H9 (cell line): ENCODE results near the gene KIRREL3. TPM values are rescaled to one million over a fixed set of nuclear protein-coding genes. Genes with fewer than 3 reads are reported as not detected.

Source experiments
- DNase-seq: peaks from one replicate; pipeline ENCODE4 v3.0.0-alpha.2; 2017
- H2AFZ ChIP-seq: one replicate; pipeline ENCODE4 v1.6.1; 2013; ENCODE audit warnings: mild to moderate bottlenecking, low read length, control low read depth, moderate library complexity
- H2AK5ac ChIP-seq: 2 replicates; pipeline ENCODE4 v1.6.1; 2013; ENCODE audit warnings: low read length, control low read depth, mixed read lengths; ENCODE audit not compliant: insufficient read length
- H2BK120ac ChIP-seq: one replicate; pipeline ENCODE4 v1.6.1; 2013; ENCODE audit warnings: low read depth, mild to moderate bottlenecking, low read length, control low read depth, inconsistent platforms; ENCODE audit not compliant: poor library complexity, severe bottlenecking
- H2BK12ac ChIP-seq: 2 replicates; pipeline ENCODE4 v1.6.1; 2013; ENCODE audit warnings: low read length, control low read depth, mixed read lengths, low read depth; ENCODE audit not compliant: insufficient read length
- H2BK15ac ChIP-seq: 2 replicates; pipeline ENCODE4 v1.6.1; 2013; ENCODE audit warnings: low read depth, low read length, control low read depth
- H2BK20ac ChIP-seq: one replicate; pipeline ENCODE4 v1.6.1; 2013; ENCODE audit warnings: low read depth, mild to moderate bottlenecking, low read length, control low read depth, inconsistent platforms; ENCODE audit not compliant: poor library complexity, severe bottlenecking
- H2BK5ac ChIP-seq: 2 replicates; pipeline ENCODE4 v1.6.1; 2013; ENCODE audit warnings: low read length, control low read depth, mixed read lengths; ENCODE audit not compliant: insufficient read length
- H3K14ac ChIP-seq: 2 replicates; pipeline ENCODE4 v1.6.1; 2013; ENCODE audit warnings: low read length, control low read depth; ENCODE audit not compliant: insufficient read depth
- H3K18ac ChIP-seq: 2 replicates; pipeline ENCODE4 v1.6.1; 2013; ENCODE audit warnings: low read depth, mild to moderate bottlenecking, mixed read lengths, low read length, control low read depth; ENCODE audit not compliant: insufficient read length
- H3K23ac ChIP-seq: 2 replicates; pipeline ENCODE4 v1.6.1; 2013; ENCODE audit warnings: low read length, control low read depth, mixed read lengths, low read depth; ENCODE audit not compliant: insufficient read length
- H3K23me2 ChIP-seq: 2 replicates; pipeline ENCODE4 v1.6.1; 2013; ENCODE audit warnings: low read depth, mild to moderate bottlenecking, mixed read lengths, low read length, control low read depth; ENCODE audit not compliant: insufficient read length, poor library complexity, severe bottlenecking
- H3K27ac ChIP-seq: 2 replicates; pipeline ENCODE4 v1.5.1; 2013; ENCODE audit warnings: low read length, control low read depth, mixed read lengths, low read depth; ENCODE audit not compliant: insufficient read length
- H3K27me3 ChIP-seq: 2 replicates; pipeline ENCODE4 v1.6.1; 2013; ENCODE audit warnings: low read length, control low read depth, inconsistent platforms; ENCODE audit not compliant: insufficient read depth
- H3K4ac ChIP-seq: 2 replicates; pipeline ENCODE4 v1.6.1; 2013; ENCODE audit warnings: low read depth, mild to moderate bottlenecking, control low read depth, inconsistent platforms, low read length, moderate library complexity
- H3K4me1 ChIP-seq: 2 replicates; pipeline ENCODE4 v1.6.1; 2013; ENCODE audit warnings: low read length, control low read depth, inconsistent platforms; ENCODE audit not compliant: insufficient read depth
- H3K4me2 ChIP-seq: 2 replicates; pipeline ENCODE4 v1.6.1; 2013; ENCODE audit warnings: low read length, control low read depth, mixed read lengths; ENCODE audit not compliant: insufficient read length, insufficient read depth
- H3K56ac ChIP-seq: 2 replicates; pipeline ENCODE4 v1.6.1; 2013; ENCODE audit warnings: low read depth, mild to moderate bottlenecking, mixed read lengths, low read length, control low read depth; ENCODE audit not compliant: insufficient read length
- H3K79me1 ChIP-seq: 2 replicates; pipeline ENCODE4 v1.6.1; 2013; ENCODE audit warnings: low read depth, mild to moderate bottlenecking, moderate library complexity, low read length, control low read depth, inconsistent platforms; ENCODE audit not compliant: insufficient read depth, poor library complexity, severe bottlenecking
- H3K79me2 ChIP-seq: 2 replicates; pipeline ENCODE4 v1.6.1; 2013; ENCODE audit warnings: low read length, control low read depth, inconsistent platforms; ENCODE audit not compliant: insufficient read depth
- H3K9ac ChIP-seq: 2 replicates; pipeline ENCODE4 v1.6.1; 2013; ENCODE audit warnings: low read length, control low read depth, mixed read lengths; ENCODE audit not compliant: insufficient read length; ENCODE audit errors: extremely low read depth
- H3K9me3 ChIP-seq: one replicate; pipeline ENCODE4 v1.6.1; 2013; ENCODE audit warnings: low read depth, low read length, inconsistent platforms; ENCODE audit not compliant: control insufficient read depth
- H3T11ph ChIP-seq: one replicate; pipeline ENCODE4 v1.6.1; 2013; ENCODE audit warnings: mild to moderate bottlenecking, low read length, control low read depth, inconsistent platforms
- H4K20me1 ChIP-seq: one replicate; pipeline ENCODE4 v1.6.1; 2013; ENCODE audit not compliant: control insufficient read depth, insufficient read length, insufficient read depth
- H4K5ac ChIP-seq: 2 replicates; pipeline ENCODE4 v1.6.1; 2013; ENCODE audit warnings: low read depth, mild to moderate bottlenecking, mixed read lengths, low read length, control low read depth; ENCODE audit not compliant: insufficient read length
- H4K8ac ChIP-seq: replicated peaks from 2 replicates; pipeline ENCODE4 v1.6.1; 2013; ENCODE audit warnings: low read length, control low read depth, mixed read lengths, low read depth; ENCODE audit not compliant: insufficient read length
- H4K91ac ChIP-seq: 2 replicates; pipeline ENCODE4 v1.6.1; 2013; ENCODE audit warnings: low read depth, mild to moderate bottlenecking, moderate library complexity, mixed read lengths, low read length, control low read depth; ENCODE audit not compliant: insufficient read length
- H3K27ac Mint-ChIP-seq, 3 experiments: 2 replicates in 2 of 3; 3 replicates in 1 of 3; pipeline ENCODE4 v1.8.0; 2020 to 2021; ENCODE audit warnings: mixed read lengths in 3 of 3, mild to moderate bottlenecking in 1 of 3, moderate library complexity in 1 of 3
- H3K27me3 Mint-ChIP-seq: 2 replicates; pipeline ENCODE4 v1.8.0; 2021; ENCODE audit warnings: low read depth, mild to moderate bottlenecking, moderate library complexity, mixed read lengths
- H3K36me3 Mint-ChIP-seq, 3 experiments: 2 replicates in 2 of 3; 3 replicates in 1 of 3; pipeline ENCODE4 v1.8.0; 2020 to 2021; ENCODE audit warnings: low read depth in 3 of 3, mixed read lengths in 3 of 3; ENCODE audit not compliant: insufficient read depth in 1 of 3
- H3K4me1 Mint-ChIP-seq, 2 experiments: 2 replicates each; pipeline ENCODE4 v1.8.0; 2020; ENCODE audit warnings: mixed read lengths in 2 of 2
- H3K4me3 Mint-ChIP-seq, 2 experiments: 2 replicates in 1 of 2; 3 replicates in 1 of 2; pipeline ENCODE4 v1.8.0; 2020 to 2021; ENCODE audit warnings: mild to moderate bottlenecking in 2 of 2, mixed read lengths in 2 of 2, moderate library complexity in 1 of 2
- H3K9me3 Mint-ChIP-seq, 2 experiments: 2 replicates in 1 of 2; 3 replicates in 1 of 2; pipeline ENCODE4 v1.8.0; 2020; ENCODE audit warnings: mild to moderate bottlenecking in 2 of 2, mixed read lengths in 2 of 2, moderate library complexity in 1 of 2
- WGBS: extraction: QIAGEN DNeasy Blood & Tissue Kit; methylation state at CpG from one replicate; pipeline ENCODE4 v1.1.7; 2013; ENCODE audit warnings: missing lambda C conversion rate, low lambda C conversion rate, mixed read lengths; ENCODE audit not compliant: insufficient read length; ENCODE audit errors: extremely low coverage; 5-methylcytosine and 5-hydroxymethylcytosine counted together
- total RNA-seq: library from RNA; stranded (reverse); gene quantifications from 2 replicates; pipeline ENCODE4 v1.2.1, GENCODE V29; 2021
- TF ChIP-seq, protein P1 (sequence below): fragments of 200-600 bp; sonication (generic); conservative IDR thresholded peaks from 3 replicates; pipeline ENCODE4 v1.8.0; 2021; ENCODE audit warnings: antibody characterized with exemption, mild to moderate bottlenecking

KIRREL3 gene
- total RNA-seq, 1 experiment from 2014 or later: 0.17 TPM

- Mint-ChIP-seq H3K4me3 (no peak overlapping the region), H3K9me3 (no peaks in the 10 kb centered on the region)
- H2AFZ ChIP-seq: no peak overlapping the region
Measured at GRCh38 chr11:126430581-126431335, 569.8 kb downstream of the KIRREL3 start.

More at GRCh38 chr11:126430581-126431335, 569.8 kb downstream of the KIRREL3 start:
- no peaks in the 10 kb centered on the region for H3K23me2 ChIP-seq
- no peak overlapping the region for H3K9ac ChIP-seq
- no peak overlapping the region for H2BK120ac ChIP-seq
- no peaks in the 10 kb centered on the region for H3K36me3 Mint-ChIP-seq
- H3K27me3 Mint-ChIP-seq: no peaks in the 10 kb centered on the region; the same call in 1 of the 2 replicates
- no peak overlapping the region for H4K8ac ChIP-seq
- H3K27me3 ChIP-seq: no peaks in the 10 kb centered on the region
- H3K4me1 Mint-ChIP-seq: peaks cover 19 to 26% of the 10 kb centered on the region in 2 experiments
- no peaks in the 10 kb centered on the region; the same call in 1 of the 2 replicates for H3K4me1 ChIP-seq
- no peak overlapping the region; the same call in 1 of the 2 replicates for H3K14ac ChIP-seq
- no peaks in the 10 kb centered on the region for H4K20me1 ChIP-seq
- H4K5ac ChIP-seq: no peak overlapping the region
- H3K18ac ChIP-seq: no peak overlapping the region
- H2BK12ac ChIP-seq: no peak overlapping the region
- H3K56ac ChIP-seq: no peak overlapping the region
- H3K27ac Mint-ChIP-seq: 0 out of 7 replicates have a peak overlapping the region, but pooled peaks of 1 of the 3 experiments have one; percentile 79
- WGBS: no CpG with 5 or more reads among the region's 10 CpGs
- H3T11ph ChIP-seq: no peak overlapping the region
- no peaks in the 10 kb centered on the region for H3K79me1 ChIP-seq
- H3K23ac ChIP-seq: no peak overlapping the region
- no peak overlapping the region for H2AK5ac ChIP-seq
- no peak overlapping the region for H2BK20ac ChIP-seq
- no peak overlapping the region for H3K4ac ChIP-seq
- no peak overlapping the region for H2BK5ac ChIP-seq
- no peaks in the 10 kb centered on the region; the same call in 1 of the 2 replicates for H3K79me2 ChIP-seq
- TF ChIP-seq, protein P1, sequence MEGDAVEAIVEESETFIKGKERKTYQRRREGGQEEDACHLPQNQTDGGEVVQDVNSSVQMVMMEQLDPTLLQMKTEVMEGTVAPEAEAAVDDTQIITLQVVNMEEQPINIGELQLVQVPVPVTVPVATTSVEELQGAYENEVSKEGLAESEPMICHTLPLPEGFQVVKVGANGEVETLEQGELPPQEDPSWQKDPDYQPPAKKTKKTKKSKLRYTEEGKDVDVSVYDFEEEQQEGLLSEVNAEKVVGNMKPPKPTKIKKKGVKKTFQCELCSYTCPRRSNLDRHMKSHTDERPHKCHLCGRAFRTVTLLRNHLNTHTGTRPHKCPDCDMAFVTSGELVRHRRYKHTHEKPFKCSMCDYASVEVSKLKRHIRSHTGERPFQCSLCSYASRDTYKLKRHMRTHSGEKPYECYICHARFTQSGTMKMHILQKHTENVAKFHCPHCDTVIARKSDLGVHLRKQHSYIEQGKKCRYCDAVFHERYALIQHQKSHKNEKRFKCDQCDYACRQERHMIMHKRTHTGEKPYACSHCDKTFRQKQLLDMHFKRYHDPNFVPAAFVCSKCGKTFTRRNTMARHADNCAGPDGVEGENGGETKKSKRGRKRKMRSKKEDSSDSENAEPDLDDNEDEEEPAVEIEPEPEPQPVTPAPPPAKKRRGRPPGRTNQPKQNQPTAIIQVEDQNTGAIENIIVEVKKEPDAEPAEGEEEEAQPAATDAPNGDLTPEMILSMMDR: no peak
- no peak overlapping the region for H2BK15ac ChIP-seq
- no peak overlapping the region for H3K27ac ChIP-seq
- no peak overlapping the region for H3K4me2 ChIP-seq
- no peaks in the 10 kb centered on the region for H3K9me3 ChIP-seq
- DNase-seq: no peak
- H4K91ac ChIP-seq: no peak overlapping the region
